PC-3 (cell line): ENCODE results near the gene PSPN. TPM values are rescaled to one million over a fixed set of nuclear protein-coding genes. Genes with fewer than 3 reads are reported as not detected.
"Not testable (repeated sequence)": the region's sequence is repeated elsewhere in the genome, so short reads cannot be mapped to it uniquely, and the experiment has no call there.

Experiments
- ATAC-seq: fragments of 200-7000 bp; cut with Tn5 transposase; 2 replicates; pipeline ENCODE4 v1.9.1; 2020; ENCODE audit warnings: mild to moderate bottlenecking, moderate library complexity
- BruUV-seq: library from RNA; stranded (reverse); fragments of 400-500 nt; replicated peaks from 2 replicates; lab custom pipeline; 2021; lab: Mats Ljungman, UMichigan
- CTCF ChIA-PET: fragments of 300-600 bp; sonication (Branson Sonifier 250); formaldehyde crosslinking; loops from one replicate; lab custom pipeline; 2022; ENCODE audit warnings: antibody characterized with exemption; lab: Charles Lee
- POLR2A ChIA-PET: fragments of 300-600 bp; sonication (Branson Sonifier 250); formaldehyde crosslinking; loops from one replicate; lab custom pipeline; 2022; ENCODE audit warnings: antibody characterized with exemption; ENCODE audit not compliant: unreplicated experiment; lab: Charles Lee
- DNase-seq: peaks from one replicate; pipeline ENCODE4 v3.0.0-alpha.2; 2015
- H2AFZ ChIP-seq: fragments of 300-600 bp; sonication (generic); 2 replicates; pipeline ENCODE4 v1.6.0; 2016; ENCODE audit warnings: antibody characterized with exemption, low read length
- H3F3A ChIP-seq: fragments of 300-600 bp; sonication (generic); one replicate; pipeline ENCODE4 v1.6.0; 2017; ENCODE audit warnings: antibody characterized with exemption, low read length, control low read depth, mild to moderate bottlenecking; ENCODE audit not compliant: unreplicated experiment
- H3K27ac ChIP-seq: fragments of 300-600 bp; sonication (generic); 2 replicates; pipeline ENCODE4 v1.5.1; 2016; ENCODE audit warnings: mild to moderate bottlenecking, low read length
- H3K27me3 ChIP-seq: fragments of 300-600 bp; sonication (generic); 2 replicates; pipeline ENCODE4 v1.6.1; 2016; ENCODE audit warnings: low read length, mixed read lengths
- H3K36me3 ChIP-seq: fragments of 300-600 bp; sonication (generic); 2 replicates; pipeline ENCODE4 v1.6.1; 2016; ENCODE audit warnings: low read depth, mixed run types, low read length, mixed read lengths
- H3K4me1 ChIP-seq: fragments of 300-600 bp; sonication (generic); 2 replicates; pipeline ENCODE4 v1.5.1; 2016; ENCODE audit warnings: low read length; ENCODE audit not compliant: insufficient read depth
- H3K4me2 ChIP-seq: fragments of 300-600 bp; sonication (generic); 2 replicates; pipeline ENCODE4 v1.6.0; 2016; ENCODE audit warnings: low read length
- H3K4me3 ChIP-seq: fragments of 300-600 bp; sonication (generic); 2 replicates; pipeline ENCODE4 v1.5.1; 2016; ENCODE audit warnings: mild to moderate bottlenecking, low read length, mixed read lengths
- H3K79me2 ChIP-seq: fragments of 300-600 bp; sonication (generic); 2 replicates; pipeline ENCODE4 v1.6.1; 2017; ENCODE audit warnings: low read length, mixed read lengths
- H3K9ac ChIP-seq: fragments of 300-600 bp; sonication (generic); 2 replicates; pipeline ENCODE4 v1.6.0; 2016; ENCODE audit warnings: mild to moderate bottlenecking, low read length
- H3K9me2 ChIP-seq: fragments of 300-600 bp; sonication (generic); replicated peaks from 2 replicates; pipeline ENCODE4 v1.6.1; 2016; ENCODE audit warnings: mixed run types, low read length, mixed read lengths
- H3K9me3 ChIP-seq: fragments of 300-600 bp; sonication (generic); 2 replicates; pipeline ENCODE4 v1.6.1; 2016; ENCODE audit warnings: low read length, mixed read lengths
- H4K20me1 ChIP-seq: fragments of 300-600 bp; sonication (generic); 2 replicates; pipeline ENCODE4 v1.6.1; 2016; ENCODE audit warnings: low read length, mixed read lengths
- EZH2 ChIP-seq: fragments of 300-600 bp; sonication (generic); IDR thresholded peaks from one replicate; pipeline ENCODE4 v1.6.1; 2017; ENCODE audit warnings: antibody characterized with exemption, mild to moderate bottlenecking, low read length; ENCODE audit not compliant: unreplicated experiment
- EZH2phosphoT487 ChIP-seq: fragments of 300-600 bp; sonication (generic); IDR thresholded peaks from 2 replicates; pipeline ENCODE4 v1.6.1; 2018; ENCODE audit warnings: mild to moderate bottlenecking, antibody characterized with exemption, low read length, borderline replicate concordance
- intact Hi-C: fragments of 100-400 bp; cut with micrococcal nuclease; formaldehyde crosslinking; loops from 2 replicates; pipeline ENCODE4 v1.9.0; 2023
- total RNA-seq: library from RNA; depleted of rRNA; stranded (reverse); fragments of >200 nt; gene quantifications from 2 replicates; pipeline ENCODE4 v1.2.3, GENCODE V29; 2014
- TF ChIP-seq, protein P1 (sequence below): fragments of 300-600 bp; sonication (generic); conservative IDR thresholded peaks from 2 replicates; pipeline ENCODE4 v1.5.1; 2017; ENCODE audit warnings: antibody characterized with exemption, low read depth, mild to moderate bottlenecking, low read length

PSPN gene
- total RNA-seq, 1 experiment from 2014 or later = 3.1 TPM

- ChIA-PET POLR2A (no interaction called here), CTCF (no interaction called here)
- Histone ChIP-seq H3K4me3 (no peak overlapping the region), H3K36me3 (peaks cover 22% of the 10 kb centered on the region), H3K4me2 (no peak overlapping the region), H3K9me3 (no peaks in the 10 kb centered on the region), H3K27me3 (no peaks in the 10 kb centered on the region), H3F3A (no peaks in the 10 kb centered on the region), H3K9ac (no peak overlapping the region), H3K27ac (no peak overlapping the region), H3K9me2 (no peaks in the 10 kb centered on the region), H4K20me1 (no peaks in the 10 kb centered on the region), H3K4me1 (peaks cover 9% of the 10 kb centered on the region), H3K79me2 (peaks cover 20% of the 10 kb centered on the region), H2AFZ (no peak overlapping the region)
- TF ChIP-seq, protein P1, sequence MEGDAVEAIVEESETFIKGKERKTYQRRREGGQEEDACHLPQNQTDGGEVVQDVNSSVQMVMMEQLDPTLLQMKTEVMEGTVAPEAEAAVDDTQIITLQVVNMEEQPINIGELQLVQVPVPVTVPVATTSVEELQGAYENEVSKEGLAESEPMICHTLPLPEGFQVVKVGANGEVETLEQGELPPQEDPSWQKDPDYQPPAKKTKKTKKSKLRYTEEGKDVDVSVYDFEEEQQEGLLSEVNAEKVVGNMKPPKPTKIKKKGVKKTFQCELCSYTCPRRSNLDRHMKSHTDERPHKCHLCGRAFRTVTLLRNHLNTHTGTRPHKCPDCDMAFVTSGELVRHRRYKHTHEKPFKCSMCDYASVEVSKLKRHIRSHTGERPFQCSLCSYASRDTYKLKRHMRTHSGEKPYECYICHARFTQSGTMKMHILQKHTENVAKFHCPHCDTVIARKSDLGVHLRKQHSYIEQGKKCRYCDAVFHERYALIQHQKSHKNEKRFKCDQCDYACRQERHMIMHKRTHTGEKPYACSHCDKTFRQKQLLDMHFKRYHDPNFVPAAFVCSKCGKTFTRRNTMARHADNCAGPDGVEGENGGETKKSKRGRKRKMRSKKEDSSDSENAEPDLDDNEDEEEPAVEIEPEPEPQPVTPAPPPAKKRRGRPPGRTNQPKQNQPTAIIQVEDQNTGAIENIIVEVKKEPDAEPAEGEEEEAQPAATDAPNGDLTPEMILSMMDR = no peak
- TF ChIP-seq EZH2 (no peak), EZH2phosphoT487 (no peak)
- DNase-seq = no peak
- BruUV-seq = no TSS peak
- no peak for ATAC-seq
- intact Hi-C loops = no loop called here
Measured at GRCh38 chr19:6364353-6364752, 11.4 kb downstream of the PSPN start.

DNA sequence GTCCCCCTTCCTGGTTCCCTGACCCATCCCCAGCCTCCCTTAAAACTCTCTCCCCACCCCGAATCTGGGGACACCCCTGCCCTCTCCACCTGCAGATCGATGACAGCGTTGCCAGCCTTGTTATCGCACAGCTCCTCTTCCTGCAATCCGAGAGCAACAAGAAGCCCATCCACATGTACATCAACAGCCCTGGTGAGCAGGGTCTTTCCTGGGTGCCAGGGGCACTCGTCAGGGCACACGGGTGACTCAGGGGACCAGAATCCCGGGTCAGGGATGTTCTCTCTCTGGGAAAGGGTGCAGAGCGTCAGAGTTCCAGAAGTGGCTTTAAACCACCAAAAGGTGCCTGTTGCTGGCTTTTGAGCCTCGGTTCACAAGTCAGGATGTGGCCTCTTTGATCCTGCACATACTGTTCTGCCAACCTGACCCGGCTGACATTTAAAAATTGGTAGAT lies 13.4 kb downstream of the PSPN start:
- Histone ChIP-seq H3K9ac (peak overlapping the region; percentile 87), H2AFZ (peak overlapping the region; percentile 88), H3K27ac (no peak overlapping the region), H3F3A (no peaks in the 10 kb centered on the region), H4K20me1 (no peaks in the 10 kb centered on the region), H3K9me2 (no peaks in the 10 kb centered on the region), H3K4me3 (peak overlapping the region; percentile 87), H3K79me2 (peaks cover 20% of the 10 kb centered on the region), H3K36me3 (peaks cover 15% of the 10 kb centered on the region), H3K9me3 (no peaks in the 10 kb centered on the region), H3K4me2 (peak overlapping the region; percentile 99), H3K4me1 (peaks cover 16% of the 10 kb centered on the region), H3K27me3 (no peaks in the 10 kb centered on the region)
- DNase-seq (no peak), ATAC-seq (no peak)
- intact Hi-C loops = no loop called here
- POLR2A ChIA-PET = interaction anchor here (1.0 kb wide), 1 partner anchor 49 kb away, joined by 3 read pairs; no protein-coding TSS in a partner anchor
- TF ChIP-seq EZH2phosphoT487 (no peak), EZH2 (no peak)
- TF ChIP-seq, protein P1 = no peak
- CTCF ChIA-PET = interaction anchor here (0.6 kb wide), 1 partner anchor 142 kb away, joined by 3 read pairs; no protein-coding TSS in a partner anchor
- BruUV-seq = TSS peak; percentile 64

DNA sequence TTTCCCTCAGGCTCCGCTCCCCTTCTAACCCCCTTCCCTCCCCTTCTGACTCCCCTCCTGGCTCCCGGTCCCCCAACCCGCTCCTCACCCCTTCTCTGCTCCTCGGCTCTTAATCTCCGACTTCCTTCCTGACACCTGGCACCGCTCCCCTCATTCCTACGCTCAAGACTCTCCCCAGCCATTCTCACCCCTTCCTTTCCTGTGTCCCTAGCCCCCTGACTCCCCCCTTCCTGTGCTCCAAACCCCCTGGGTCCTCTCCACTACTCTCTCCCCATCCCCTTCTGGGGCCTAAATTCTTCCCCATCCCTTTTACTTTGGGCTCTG lies 13.7 kb downstream of the PSPN start:
- ChIA-PET CTCF (interaction anchor here (0.6 kb wide), 1 partner anchor 142 kb away, joined by 3 read pairs; no protein-coding TSS in a partner anchor), POLR2A (interaction anchor here (1.0 kb wide), 1 partner anchor 49 kb away, joined by 3 read pairs; no protein-coding TSS in a partner anchor)
- no TSS peak for BruUV-seq
- peaks cover 20% of the 10 kb centered on the region for H3K79me2 ChIP-seq
- peaks cover 16% of the 10 kb centered on the region for H3K4me1 ChIP-seq
- peak overlapping the region; percentile 87 for H3K4me3 ChIP-seq
- no peaks in the 10 kb centered on the region for H3K9me2 ChIP-seq
- H3K36me3 ChIP-seq = peaks cover 15% of the 10 kb centered on the region
- peak overlapping the region; percentile 88 for H2AFZ ChIP-seq
- no peaks in the 10 kb centered on the region for H3K27me3 ChIP-seq
- no peak overlapping the region for H3K27ac ChIP-seq
- H4K20me1 ChIP-seq = no peaks in the 10 kb centered on the region
- intact Hi-C loops = no loop called here
- H3F3A ChIP-seq = no peaks in the 10 kb centered on the region
- peak overlapping the region; percentile 99 for H3K4me2 ChIP-seq
- no peaks in the 10 kb centered on the region for H3K9me3 ChIP-seq
- no peak for DNase-seq
- H3K9ac ChIP-seq = peak overlapping the region; percentile 87
- TF ChIP-seq EZH2 (no peak), EZH2phosphoT487 (no peak)
- TF ChIP-seq, protein P1 = no peak
- peak; percentile 25 for ATAC-seq

DNA sequence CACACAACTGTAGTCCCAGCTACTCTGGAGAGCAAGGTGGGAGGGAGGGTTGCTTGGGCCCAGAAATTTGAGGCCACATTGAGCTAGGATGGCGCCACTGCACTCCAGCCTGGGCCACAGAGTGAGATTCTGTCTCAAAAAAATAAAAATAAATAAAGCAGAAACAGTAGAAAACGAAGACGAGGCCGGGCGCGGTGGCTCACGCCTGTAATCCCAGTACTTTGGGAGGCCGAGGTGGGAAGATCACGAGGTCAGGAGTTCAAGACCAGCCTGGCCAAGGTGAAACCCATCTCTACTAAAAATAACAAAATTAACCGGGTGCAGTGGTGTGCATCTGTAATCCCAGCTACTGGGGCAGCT lies 14.9 kb downstream of the PSPN start:
- CTCF ChIA-PET = interaction anchor here (0.7 to 0.9 kb wide), 2 partner anchors 9 to 12 kb away, joined by 3 to 6 read pairs; partner anchors contain the start of gene ALKBH7

More for the DNA sequence above, 14.9 kb downstream of the PSPN start:
- ATAC-seq, H3K27me3 ChIP-seq, DNase-seq, H3K9me2 ChIP-seq, intact Hi-C loops, H3K36me3 ChIP-seq, H3K27ac ChIP-seq, H4K20me1 ChIP-seq, H3F3A ChIP-seq, H3K9me3 ChIP-seq, BruUV-seq: not testable (repeated sequence)
- peak overlapping the region; percentile 87 for H3K4me3 ChIP-seq
- POLR2A ChIA-PET = interaction anchor here (0.7 kb wide), 1 partner anchor 121 kb away, joined by 24 read pairs; the partner anchor contains the start of gene DENND1C
- H3K9ac ChIP-seq = 0 out of 2 replicates have a peak overlapping the region, but pooled peaks have one; percentile 87
- peak overlapping the region; percentile 88 for H2AFZ ChIP-seq
- H3K79me2 ChIP-seq = peaks cover 20% of the 10 kb centered on the region
- peak overlapping the region; percentile 99 for H3K4me2 ChIP-seq
- H3K4me1 ChIP-seq = peaks cover 16% of the 10 kb centered on the region
